Uterus (tissue), 4 donors: ENCODE results near the gene GRIK4. TPM values are rescaled to one million over a fixed set of nuclear protein-coding genes. Genes with fewer than 3 reads are reported as not detected.

Source experiments
- DNase-seq, 2 donors: peaks; one replicate each; pipeline ENCODE4 v3.0.0-alpha.2; 2019 to 2020
- H3K27ac ChIP-seq, 2 donors: fragments of 200-600 bp; sonication (generic); 1 replicate in 1 of 2; 2 replicates in 1 of 2; pipeline ENCODE4 v1.5.1; 2016 to 2018
- H3K27me3 ChIP-seq, 2 donors: fragments of 200-600 bp; sonication (generic); one replicate each; pipeline ENCODE4 v1.5.1; 2018 to 2019; ENCODE audit warnings: control low read depth in 1 of 2
- H3K36me3 ChIP-seq, 2 donors: fragments of 200-600 bp; sonication (generic); one replicate each; pipeline ENCODE4 v1.5.1; 2019; ENCODE audit warnings: control low read depth in 1 of 2
- H3K4me1 ChIP-seq, 2 donors: fragments of 200-600 bp; sonication (generic); one replicate each; pipeline ENCODE4 v1.5.1; 2018 to 2019; ENCODE audit warnings: control low read depth in 1 of 2
- H3K4me3 ChIP-seq, 2 donors: fragments of 200-600 bp; sonication (generic); 1 replicate in 1 of 2; 2 replicates in 1 of 2; pipeline ENCODE4 v1.5.1; 2018 to 2019; ENCODE audit warnings: mild to moderate bottlenecking in 1 of 2
- H3K9me3 ChIP-seq, 2 donors: fragments of 200-600 bp; sonication (generic); one replicate each; pipeline ENCODE4 v1.5.1; 2019; ENCODE audit warnings: control low read depth in 1 of 2
- POLR2A ChIP-seq, 2 donors: fragments of 450-650 bp; IDR thresholded peaks; one replicate each; pipeline ENCODE4 v1.6.1; 2016; ENCODE audit warnings: antibody characterized with exemption in 2 of 2, mild to moderate bottlenecking in 1 of 2, moderate library complexity in 1 of 2
- intact Hi-C: fragments of 100-400 bp; cut with DNase I; formaldehyde crosslinking; loops from one replicate; pipeline ENCODE4 v1.15.1; 2023; ENCODE audit warnings: low total_unique reads
- total RNA-seq, 4 donors: library from RNA; depleted of rRNA in 3 of 4; stranded (reverse); fragments of >200 nt in 3 of 4; gene quantifications; one replicate each; pipeline versions ENCODE4 v1.1.0 to v1.2.4, GENCODE V29; 2014 to 2023
- TF ChIP-seq, protein P1 (sequence below), 4 experiments: fragments of 200-600 bp in 2 of 4; fragments of 450-650 bp in 2 of 4; sonication (generic) in 2 of 4; IDR thresholded peaks; one replicate each; pipeline ENCODE4 v1.5.1; 2016 to 2019; ENCODE audit warnings: antibody characterized with exemption in 4 of 4, mild to moderate bottlenecking in 2 of 4, moderate library complexity in 1 of 4
- donor health status: DM: yes; HTN: yes; CAD: no.

Gene GRIK4
- total RNA-seq, 4 donors from 2014 or later, result 0.28 to 1.1 TPM; not detected in 2

GRCh38 chr11:120703358-120704152, 192.0 kb downstream of the GRIK4 start:
- intact Hi-C loops, result no loop called here
- no peak for DNase-seq
- H3K27me3 ChIP-seq, result no peaks in the 10 kb centered on the region
- H3K4me3 ChIP-seq, result no peak overlapping the region
- H3K27ac ChIP-seq, result no peak overlapping the region
- H3K9me3 ChIP-seq, result peaks cover 0 to 5% of the 10 kb centered on the region in 2 donors
- H3K36me3 ChIP-seq, result no peaks in the 10 kb centered on the region
- no peaks in the 10 kb centered on the region for H3K4me1 ChIP-seq
- TF ChIP-seq, protein P1, sequence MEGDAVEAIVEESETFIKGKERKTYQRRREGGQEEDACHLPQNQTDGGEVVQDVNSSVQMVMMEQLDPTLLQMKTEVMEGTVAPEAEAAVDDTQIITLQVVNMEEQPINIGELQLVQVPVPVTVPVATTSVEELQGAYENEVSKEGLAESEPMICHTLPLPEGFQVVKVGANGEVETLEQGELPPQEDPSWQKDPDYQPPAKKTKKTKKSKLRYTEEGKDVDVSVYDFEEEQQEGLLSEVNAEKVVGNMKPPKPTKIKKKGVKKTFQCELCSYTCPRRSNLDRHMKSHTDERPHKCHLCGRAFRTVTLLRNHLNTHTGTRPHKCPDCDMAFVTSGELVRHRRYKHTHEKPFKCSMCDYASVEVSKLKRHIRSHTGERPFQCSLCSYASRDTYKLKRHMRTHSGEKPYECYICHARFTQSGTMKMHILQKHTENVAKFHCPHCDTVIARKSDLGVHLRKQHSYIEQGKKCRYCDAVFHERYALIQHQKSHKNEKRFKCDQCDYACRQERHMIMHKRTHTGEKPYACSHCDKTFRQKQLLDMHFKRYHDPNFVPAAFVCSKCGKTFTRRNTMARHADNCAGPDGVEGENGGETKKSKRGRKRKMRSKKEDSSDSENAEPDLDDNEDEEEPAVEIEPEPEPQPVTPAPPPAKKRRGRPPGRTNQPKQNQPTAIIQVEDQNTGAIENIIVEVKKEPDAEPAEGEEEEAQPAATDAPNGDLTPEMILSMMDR (IDR thresholded peaks at IDR 0.05), result no peak
- TF ChIP-seq POLR2A (IDR thresholded peaks at IDR 0.05), result no peak

- no peak for DNase-seq
- Histone ChIP-seq H3K4me1 (no peaks in the 10 kb centered on the region), H3K27me3 (no peaks in the 10 kb centered on the region), H3K36me3 (no peaks in the 10 kb centered on the region), H3K9me3 (peaks cover 0 to 5% of the 10 kb centered on the region in 2 donors), H3K27ac (no peak overlapping the region), H3K4me3 (no peak overlapping the region)
- no peak for TF ChIP-seq POLR2A (IDR thresholded peaks at IDR 0.05)
- TF ChIP-seq, protein P1 (IDR thresholded peaks at IDR 0.05), result no peak
- intact Hi-C loops, result no loop called here
These were observed 192.8 kb downstream of the GRIK4 start for GRCh38 chr11:120704256-120704750.

DNA sequence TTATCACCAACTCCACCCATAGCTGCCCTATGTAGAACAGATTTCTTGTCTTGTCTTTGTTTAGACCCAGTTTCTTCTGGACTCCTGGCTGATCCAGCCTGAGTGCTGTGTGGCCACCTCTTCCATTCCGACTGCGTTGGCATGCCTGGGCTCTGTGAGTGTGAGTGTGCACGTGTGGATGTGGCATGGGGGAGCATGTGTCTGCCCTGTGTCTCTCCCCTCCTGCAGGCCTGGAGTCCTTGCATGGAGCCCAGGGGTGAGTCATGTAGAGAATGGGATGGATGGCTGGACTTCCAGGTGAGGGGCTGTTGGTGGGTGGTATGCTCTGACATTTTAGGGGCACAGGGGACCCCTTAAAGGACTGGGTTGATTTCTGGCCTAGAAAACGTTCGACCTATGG, 194.7 kb downstream of the GRIK4 start:
- no peak for DNase-seq
- intact Hi-C loops, result no loop called here
- Histone ChIP-seq H3K4me1 (peaks cover 0 to 9% of the 10 kb centered on the region in 2 donors), H3K27ac (no peak overlapping the region), H3K4me3 (no peak overlapping the region), H3K27me3 (no peaks in the 10 kb centered on the region), H3K36me3 (no peaks in the 10 kb centered on the region), H3K9me3 (peaks cover 0 to 5% of the 10 kb centered on the region in 2 donors)
- no peak for TF ChIP-seq POLR2A (IDR thresholded peaks at IDR 0.05)
- TF ChIP-seq, protein P1 (IDR thresholded peaks at IDR 0.05), result no peak

DNA sequence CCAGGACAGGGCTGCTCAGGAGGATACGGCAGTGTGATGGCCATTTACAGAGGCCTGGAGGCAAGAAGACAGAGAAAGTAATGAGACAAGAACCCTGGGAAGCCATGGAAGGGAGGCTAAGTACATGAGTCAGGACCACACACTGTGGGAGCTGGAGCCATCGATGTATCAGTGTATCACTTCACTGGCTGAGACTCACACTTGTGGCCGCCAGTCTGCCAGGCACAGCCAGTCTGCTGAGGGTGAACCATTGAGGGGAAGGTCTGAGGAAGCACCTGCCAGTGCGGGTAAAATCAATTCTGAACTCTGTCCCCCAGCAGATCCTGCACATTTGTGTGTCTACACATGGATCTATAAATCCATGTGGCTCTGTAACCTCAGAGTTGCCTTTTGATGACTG, 195.6 kb downstream of the GRIK4 start:
- Histone ChIP-seq H3K4me1 (peaks cover 0 to 17% of the 10 kb centered on the region in 2 donors), H3K9me3 (peaks cover 0 to 5% of the 10 kb centered on the region in 2 donors), H3K27ac (no peak overlapping the region), H3K36me3 (no peaks in the 10 kb centered on the region), H3K4me3 (no peak overlapping the region), H3K27me3 (no peaks in the 10 kb centered on the region)
- DNase-seq, result no peak
- no peak for TF ChIP-seq POLR2A (IDR thresholded peaks at IDR 0.05)
- TF ChIP-seq, protein P1 (IDR thresholded peaks at IDR 0.05), result no peak
- intact Hi-C loops, result no loop called here

GRCh38 chr11:120707663-120708062, 196.1 kb downstream of the GRIK4 start:
- no peak for TF ChIP-seq POLR2A (IDR thresholded peaks at IDR 0.05)
- TF ChIP-seq, protein P1 (IDR thresholded peaks at IDR 0.05), result no peak
- no peaks in the 10 kb centered on the region for H3K36me3 ChIP-seq
- intact Hi-C loops, result no loop called here
- peaks cover 3 to 23% of the 10 kb centered on the region in 2 donors for H3K4me1 ChIP-seq
- H3K27me3 ChIP-seq, result no peaks in the 10 kb centered on the region
- H3K4me3 ChIP-seq, result no peak overlapping the region
- peaks cover 0 to 5% of the 10 kb centered on the region in 2 donors for H3K9me3 ChIP-seq
- DNase-seq, result no peak
- no peak overlapping the region for H3K27ac ChIP-seq
